PFSK-1 (cell line): ENCODE results near the gene FGF9.

Experiments used
- FOXP2 ChIP-seq: optimal IDR thresholded peaks from 2 replicates; pipeline ENCODE3; 2011; ENCODE audit warnings: borderline replicate concordance, control low read depth, inconsistent platforms; ENCODE audit not compliant: insufficient read depth; ENCODE audit errors: extremely low read length, extremely low read depth
- POLR2AphosphoS5 ChIP-seq: IDR thresholded peaks from 2 replicates; pipeline ENCODE4 v1.6.1; 2012; ENCODE audit warnings: low read depth, mild to moderate bottlenecking, control low read depth, low read length, moderate library complexity
- REST ChIP-seq, 2 experiments: IDR thresholded peaks; 2 replicates each; pipeline versions ENCODE4 v1.6.1 to v1.8.0; 2011 to 2012; ENCODE audit warnings: low read depth in 2 of 2, low read length in 2 of 2, control low read depth in 1 of 2, inconsistent platforms in 1 of 2, mild to moderate bottlenecking in 1 of 2, moderate library complexity in 1 of 2; ENCODE audit not compliant: insufficient read depth in 1 of 2
- SIN3A ChIP-seq: IDR thresholded peaks from 2 replicates; pipeline ENCODE4 v1.6.1; 2012; ENCODE audit warnings: mild to moderate bottlenecking, low read length, moderate library complexity, borderline replicate concordance; ENCODE audit not compliant: insufficient read depth
- TAF1 ChIP-seq: IDR thresholded peaks from 2 replicates; pipeline ENCODE4 v1.6.1; 2012; ENCODE audit warnings: low read length, control low read depth, borderline replicate concordance; ENCODE audit not compliant: insufficient read depth

FGF9 gene

GRCh38 chr13:21735701-21736401 is 65.0 kb downstream of the FGF9 start:
- TF ChIP-seq SIN3A = no peak
- no peak for TF ChIP-seq POLR2AphosphoS5
- TF ChIP-seq REST (IDR thresholded peaks at IDR 0.05; ENCODE audit: insufficient read depth in 1 of 2, low read depth in 2 of 2, low read length in 2 of 2) = no peak
- no peak for TF ChIP-seq FOXP2
- TF ChIP-seq TAF1 = no peak

- TF ChIP-seq POLR2AphosphoS5 (no peak), SIN3A (no peak), REST (IDR thresholded peaks at IDR 0.05; ENCODE audit: insufficient read depth in 1 of 2, low read depth in 2 of 2, low read length in 2 of 2) (no peak), FOXP2 (no peak), TAF1 (no peak)
Observed at GRCh38 chr13:21736926-21737325, 66.1 kb downstream of the FGF9 start.

- TF ChIP-seq POLR2AphosphoS5 (no peak), SIN3A (no peak), REST (IDR thresholded peaks at IDR 0.05; ENCODE audit: insufficient read depth in 1 of 2, low read depth in 2 of 2, low read length in 2 of 2) (no peak), TAF1 (no peak), FOXP2 (no peak)
Observed at GRCh38 chr13:21738630-21739029, 67.8 kb downstream of the FGF9 start.

GRCh38 chr13:21739771-21740170 is 68.9 kb downstream of the FGF9 start:
- TF ChIP-seq POLR2AphosphoS5 (no peak), SIN3A (no peak), TAF1 (no peak), FOXP2 (no peak), REST (IDR thresholded peaks at IDR 0.05; ENCODE audit: insufficient read depth in 1 of 2, low read depth in 2 of 2, low read length in 2 of 2) (no peak)
